Natural killer cell treated with Interleukin-12 subunit alpha and Interleukin-12 subunit beta and Interleukin-15 and Interleukin-18, amount 100 ng/mL, for 72 hours (primary cell): ENCODE measurements around the gene RBM34. TPM values are rescaled to one million over a fixed set of nuclear protein-coding genes. Genes with fewer than 3 reads are reported as not detected.
A peak's percentile ranks its signal among the peaks of the same experiment; 100 is the strongest.
"Not testable (repeated sequence)": the region's sequence is repeated elsewhere in the genome, so short reads cannot be mapped to it uniquely, and the experiment has no call there.

Experiments
- ATAC-seq, 2 donors: fragments of 150-1000 bp; cut with Tn5 transposase in 1 of 2; sonication (Bioruptor Pico), chemical (Tn5 transposase) in 1 of 2; 2 replicates each; pipeline ENCODE4 v1.10.0; 2021
- DNase-seq: peaks from one replicate; pipeline ENCODE4 v3.0.0; 2022; ENCODE audit warnings: low spot score
- H3K27ac Mint-ChIP-seq, 2 donors: 1 replicate in 1 of 2; 2 replicates in 1 of 2; pipeline ENCODE4 v1.8.0; 2022; ENCODE audit warnings: mixed read lengths in 2 of 2, mild to moderate bottlenecking in 1 of 2, moderate library complexity in 1 of 2
- H3K27me3 Mint-ChIP-seq, 2 donors: 1 replicate in 1 of 2; 2 replicates in 1 of 2; pipeline ENCODE4 v1.8.0; 2022; ENCODE audit warnings: mixed read lengths in 2 of 2
- H3K36me3 Mint-ChIP-seq: one replicate; pipeline ENCODE4 v1.8.0; 2022; ENCODE audit warnings: mixed read lengths
- H3K4me1 Mint-ChIP-seq, 2 donors: 1 replicate in 1 of 2; 2 replicates in 1 of 2; pipeline ENCODE4 v1.8.0; 2022; ENCODE audit warnings: low read depth in 2 of 2, mixed read lengths in 2 of 2, mild to moderate bottlenecking in 1 of 2
- H3K4me3 Mint-ChIP-seq: one replicate; pipeline ENCODE4 v1.8.0; 2022; ENCODE audit warnings: mixed read lengths
- H3K9me3 Mint-ChIP-seq: 2 replicates; pipeline ENCODE4 v1.8.0; 2022; ENCODE audit warnings: mixed read lengths
- total RNA-seq, 2 donors: library from RNA; stranded (reverse); gene quantifications; one replicate each; pipeline ENCODE4 v1.2.3, GENCODE V29; 2022

RBM34 gene
- total RNA-seq, 2 donors from 2014 or later, result 104 to 132 TPM

DNA sequence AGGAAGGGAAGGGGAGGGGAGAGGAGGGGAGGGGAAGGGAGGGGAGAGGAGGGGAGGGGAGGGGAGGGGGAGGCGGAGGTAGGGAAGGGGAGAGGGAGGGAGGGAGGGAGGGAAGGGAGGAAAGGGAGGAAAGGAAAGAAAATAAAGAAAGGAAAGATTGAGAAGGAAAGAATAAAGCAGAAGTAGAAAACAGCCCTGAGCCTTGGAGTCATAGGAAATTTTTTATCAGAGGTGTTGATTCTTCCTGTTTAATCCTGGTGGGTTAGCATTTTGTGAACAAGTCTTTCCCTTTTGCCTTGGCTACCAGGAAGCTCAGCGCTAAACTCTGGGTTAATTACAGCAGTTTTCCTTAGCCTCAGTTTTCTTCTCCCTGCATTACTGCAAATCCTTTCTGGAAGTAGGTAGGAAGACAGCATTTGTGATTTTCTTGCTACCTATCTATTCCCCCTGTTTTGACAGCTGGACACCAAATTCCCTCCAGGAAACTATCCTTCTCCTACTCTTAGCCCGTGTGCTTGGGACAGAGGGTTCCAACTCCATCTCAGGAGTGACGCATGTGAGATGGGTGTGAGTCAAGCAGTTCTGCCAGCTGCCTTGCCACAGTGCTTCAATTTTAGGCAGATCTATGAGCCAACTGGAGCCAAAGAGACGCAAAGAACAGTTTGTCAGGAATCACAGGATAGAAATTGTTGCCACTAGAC lies 59.3 kb downstream of the RBM34 start:
- no peaks in the 10 kb centered on the region for H3K9me3 Mint-ChIP-seq
- H3K27me3 Mint-ChIP-seq, result peaks cover 0 to 9% of the 10 kb centered on the region in 2 donors
- DNase-seq (no peak), ATAC-seq (no peak)
- H3K4me1 Mint-ChIP-seq, result peaks cover 21 to 26% of the 10 kb centered on the region in 2 donors
- H3K4me3 Mint-ChIP-seq, result no peak overlapping the region
- H3K36me3 Mint-ChIP-seq, result no peaks in the 10 kb centered on the region
- H3K27ac Mint-ChIP-seq, result no peak overlapping the region

DNA sequence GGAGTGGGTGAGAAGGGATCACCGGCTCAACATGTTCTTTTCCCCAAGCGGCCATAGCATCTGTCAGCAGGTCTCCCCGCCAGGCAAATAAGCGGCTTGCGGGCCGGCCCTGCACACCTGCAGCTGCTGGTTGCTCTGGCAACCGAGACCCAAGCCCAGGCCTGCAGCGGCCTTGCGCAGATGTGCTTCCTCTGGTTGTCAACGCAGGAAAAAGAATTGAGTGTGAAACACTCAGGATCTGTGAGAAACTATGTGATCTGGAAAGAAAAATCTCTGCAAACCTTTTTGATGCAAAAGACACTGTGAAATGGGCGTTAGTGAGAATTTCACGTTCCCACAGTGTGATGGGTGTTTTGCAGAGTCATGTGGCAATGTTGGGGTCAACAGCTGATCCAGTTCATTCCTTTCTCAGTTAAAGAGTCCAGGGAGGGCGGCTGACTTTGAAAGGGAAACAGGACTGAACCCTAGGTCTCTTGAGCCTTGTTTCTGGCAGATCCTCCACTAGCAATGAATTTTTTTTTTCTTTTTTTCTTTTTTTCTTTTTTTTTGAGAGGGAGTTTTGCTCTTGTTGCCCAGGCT lies 60.8 kb downstream of the RBM34 start:
- ATAC-seq (no peak), DNase-seq (no peak)
- no peaks in the 10 kb centered on the region for H3K36me3 Mint-ChIP-seq
- no peak overlapping the region for H3K27ac Mint-ChIP-seq
- no peak overlapping the region for H3K4me3 Mint-ChIP-seq
- H3K4me1 Mint-ChIP-seq, result peaks cover 17 to 26% of the 10 kb centered on the region in 2 donors
- H3K9me3 Mint-ChIP-seq, result no peaks in the 10 kb centered on the region
- peaks cover 7 to 12% of the 10 kb centered on the region in 2 donors for H3K27me3 Mint-ChIP-seq

DNA sequence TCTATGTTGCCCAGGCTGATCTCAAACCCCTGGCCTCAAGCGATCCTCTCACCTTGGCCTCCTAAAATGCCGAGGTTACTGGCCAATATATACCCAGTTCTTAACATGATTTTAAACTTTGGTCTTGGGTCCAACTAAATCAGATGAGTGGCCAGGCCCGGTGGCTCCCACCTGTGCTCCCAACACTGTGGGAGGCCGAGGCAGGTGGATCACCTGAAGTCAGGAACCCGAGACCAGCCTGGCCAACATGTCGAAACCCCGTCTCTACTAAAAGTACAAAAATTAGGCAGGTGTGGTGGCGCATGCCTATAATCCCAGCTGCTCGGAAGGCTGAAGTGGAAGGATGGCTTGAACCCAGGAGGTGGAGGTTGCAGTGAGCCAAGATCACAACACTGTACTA lies 62.1 kb downstream of the RBM34 start:
- Mint-ChIP-seq H3K9me3 (no peaks in the 10 kb centered on the region), H3K27ac (no peak overlapping the region), H3K4me3 (no peak overlapping the region), H3K27me3 (peaks cover 7 to 12% of the 10 kb centered on the region in 2 donors), H3K36me3 (no peaks in the 10 kb centered on the region), H3K4me1 (peaks cover 5 to 15% of the 10 kb centered on the region in 2 donors)
- ATAC-seq (no peak), DNase-seq (no peak)

DNA sequence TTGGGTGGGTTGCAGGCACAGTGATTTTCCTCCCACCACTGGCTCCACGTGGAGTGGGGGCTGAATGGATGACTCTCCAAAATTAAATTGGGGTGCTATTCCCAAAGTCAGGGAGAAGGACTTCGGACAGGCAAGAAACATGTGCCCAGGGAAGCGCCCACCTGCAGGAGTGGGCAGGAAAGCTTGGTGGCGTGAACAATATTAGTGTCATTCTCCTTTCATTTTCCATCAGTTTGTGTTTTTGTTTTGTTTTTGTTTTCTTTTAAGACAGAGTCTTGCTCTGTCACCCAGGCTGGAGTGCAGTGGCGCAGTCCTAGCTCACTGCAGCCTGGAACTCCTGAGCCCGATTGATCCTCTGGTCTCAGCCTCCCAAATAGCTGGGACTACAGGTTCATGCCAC lies 62.5 kb downstream of the RBM34 start:
- Mint-ChIP-seq H3K36me3 (no peaks in the 10 kb centered on the region), H3K4me3 (no peak overlapping the region), H3K27me3 (peaks cover 7 to 9% of the 10 kb centered on the region in 2 donors), H3K27ac (peak overlapping the region in 1 of 2 donors; percentile 35), H3K9me3 (no peaks in the 10 kb centered on the region), H3K4me1 (peaks cover 5 to 16% of the 10 kb centered on the region in 2 donors)
- DNase-seq (no peak), ATAC-seq (no peak)

DNA sequence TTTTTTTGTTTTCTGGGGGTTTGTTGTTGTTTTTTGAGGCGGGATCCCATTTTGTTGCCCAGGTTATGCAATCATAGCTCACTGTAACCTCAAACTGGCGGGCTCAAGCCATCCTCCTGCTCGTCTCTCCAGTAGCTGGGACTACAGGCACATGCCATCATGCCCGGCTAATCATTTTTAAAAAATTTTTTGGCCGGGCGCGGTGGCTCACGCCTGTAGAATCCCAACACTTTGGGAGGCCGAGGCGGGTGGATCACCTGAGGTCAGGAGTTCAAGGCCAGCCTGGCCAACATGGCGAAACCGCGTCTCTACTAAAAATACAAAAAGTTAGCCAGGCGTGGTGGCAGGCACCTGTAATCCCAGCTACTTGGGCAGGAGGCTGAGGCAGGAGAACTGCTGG lies 63.5 kb downstream of the RBM34 start:
- DNase-seq, H3K4me3 Mint-ChIP-seq, H3K27ac Mint-ChIP-seq, ATAC-seq, H3K27me3 Mint-ChIP-seq, H3K9me3 Mint-ChIP-seq, H3K36me3 Mint-ChIP-seq: not testable (repeated sequence)
- peaks cover 6 to 17% of the 10 kb centered on the region in 2 donors for H3K4me1 Mint-ChIP-seq

DNA sequence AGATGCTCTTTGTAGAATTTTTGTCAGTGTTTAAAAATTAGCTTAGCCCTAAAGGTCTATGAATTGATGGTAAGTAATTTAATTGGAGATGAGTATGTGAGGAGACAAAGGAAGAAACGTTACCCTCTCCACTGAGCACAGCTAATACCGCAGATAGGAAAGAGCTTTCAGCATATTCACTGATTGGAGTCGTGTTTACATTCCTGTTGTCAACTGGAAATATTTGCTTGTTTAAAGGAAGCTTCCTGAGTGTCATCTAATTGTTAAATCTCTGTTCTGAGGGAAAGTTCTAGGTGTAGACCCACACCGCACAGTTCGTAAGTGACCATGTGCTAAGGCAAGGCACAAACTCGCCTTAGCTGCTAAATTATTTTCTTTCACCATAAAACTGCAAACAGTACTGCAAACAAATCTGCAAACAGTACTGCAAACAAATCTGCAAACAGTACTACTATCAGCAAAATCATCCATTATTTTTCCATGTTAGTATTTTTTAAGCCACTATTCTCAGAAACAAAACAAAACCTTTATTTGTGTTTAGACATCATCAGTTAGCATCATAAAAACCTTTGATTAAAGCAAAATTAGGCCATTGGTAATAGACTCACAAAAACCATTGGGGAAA lies 65.0 kb downstream of the RBM34 start:
- Mint-ChIP-seq H3K36me3 (no peaks in the 10 kb centered on the region), H3K27ac (no peak overlapping the region)
- no peak for ATAC-seq

DNA sequence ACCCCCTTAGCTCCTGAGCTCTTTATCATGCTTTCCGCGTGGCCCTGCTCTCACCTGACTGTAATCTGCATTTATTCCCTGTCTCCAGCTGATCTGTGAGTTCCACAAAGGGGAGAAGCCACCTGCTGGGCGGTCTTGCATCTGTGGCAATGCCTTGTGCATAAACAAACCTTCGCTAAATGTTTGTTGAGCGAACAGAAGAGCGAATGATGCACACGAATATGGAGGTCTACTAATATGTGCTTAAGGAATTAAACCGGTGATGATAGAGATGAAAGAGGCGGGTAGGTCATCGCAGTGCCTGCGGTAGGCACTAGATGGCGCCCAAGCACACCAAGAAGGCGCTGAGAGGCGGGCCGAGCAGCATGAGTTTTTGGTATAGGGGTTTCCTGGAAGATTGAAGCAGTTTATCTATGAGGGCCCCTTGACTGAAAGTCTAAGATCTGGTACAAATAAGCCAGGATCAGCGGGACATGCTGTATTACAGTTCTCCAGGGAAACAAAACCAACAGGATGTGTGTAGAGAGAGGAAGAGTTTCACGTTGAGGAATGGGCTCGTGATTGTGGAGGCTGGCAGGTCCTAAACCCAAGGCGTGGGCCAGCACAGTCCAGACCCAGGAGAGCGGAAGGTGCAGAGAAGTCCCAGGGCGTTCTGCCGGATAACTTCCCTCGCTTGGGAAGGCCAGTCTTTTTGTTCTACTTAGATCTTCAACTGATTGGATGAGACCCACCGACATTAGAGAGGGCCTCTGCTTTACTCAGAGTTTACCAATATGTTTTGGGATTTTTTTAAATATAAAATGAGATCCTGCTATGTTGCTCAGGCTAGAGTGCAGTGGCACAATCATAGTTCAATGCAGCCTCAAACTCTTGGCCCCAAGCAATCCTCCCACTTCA lies 67.1 kb downstream of the RBM34 start:
- H3K4me3 Mint-ChIP-seq, result no peak overlapping the region
- peaks cover 2 to 7% of the 10 kb centered on the region in 2 donors for H3K27me3 Mint-ChIP-seq
- DNase-seq, result peak; percentile 82
- peak; percentile 88 for ATAC-seq
- H3K4me1 Mint-ChIP-seq, result peaks cover 6 to 21% of the 10 kb centered on the region in 2 donors
- H3K9me3 Mint-ChIP-seq, result no peaks in the 10 kb centered on the region
- no peaks in the 10 kb centered on the region for H3K36me3 Mint-ChIP-seq
- peak overlapping the region; percentile 1 to 56 for H3K27ac Mint-ChIP-seq

More for the DNA sequence above, 65.0 kb downstream of the RBM34 start:
- Mint-ChIP-seq H3K9me3 (no peaks in the 10 kb centered on the region), H3K4me1 (peaks cover 6 to 13% of the 10 kb centered on the region in 2 donors), H3K4me3 (no peak overlapping the region), H3K27me3 (peaks cover 4 to 7% of the 10 kb centered on the region in 2 donors)
- no peak for DNase-seq

DNA sequence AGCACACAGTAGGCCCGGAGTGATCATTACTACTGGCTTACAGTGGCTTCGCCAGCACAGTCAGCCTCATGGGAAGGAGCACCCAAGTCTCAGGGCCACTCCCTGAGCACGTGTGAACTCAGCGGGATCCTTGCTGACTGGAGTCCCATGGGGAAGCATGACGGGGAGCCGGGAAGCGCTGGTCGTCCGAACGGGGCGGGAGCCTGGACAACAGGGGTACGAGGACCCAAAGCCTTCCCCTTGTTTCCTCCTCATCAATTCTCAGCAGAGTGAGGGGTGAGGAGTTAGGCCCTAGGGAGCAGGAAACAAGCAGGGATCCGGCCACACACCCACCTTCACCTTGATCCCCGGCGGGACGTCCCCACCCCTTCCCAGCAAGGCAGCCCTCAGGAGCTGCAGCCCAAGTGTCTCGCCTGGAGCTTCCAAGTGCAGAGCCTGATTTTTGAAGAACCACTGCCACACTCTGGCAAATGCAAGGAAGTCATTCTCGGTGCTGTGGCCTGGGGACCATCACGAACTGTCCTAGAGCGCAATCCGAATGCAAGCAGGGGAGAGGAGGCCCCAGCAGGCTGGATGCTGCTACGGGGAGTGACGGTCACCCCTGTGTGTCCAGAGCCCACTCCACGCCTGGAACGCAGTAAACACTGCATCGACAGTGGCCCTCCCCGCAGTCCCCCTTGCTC lies 67.9 kb downstream of the RBM34 start:
- Mint-ChIP-seq H3K27ac (peak overlapping the region in 1 of 2 donors; percentile 56), H3K4me3 (no peak overlapping the region), H3K27me3 (peaks cover 2 to 7% of the 10 kb centered on the region in 2 donors), H3K9me3 (no peaks in the 10 kb centered on the region), H3K4me1 (peaks cover 6 to 21% of the 10 kb centered on the region in 2 donors), H3K36me3 (no peaks in the 10 kb centered on the region)
- ATAC-seq (peak; percentile 35 to 40), DNase-seq (no peak)

DNA sequence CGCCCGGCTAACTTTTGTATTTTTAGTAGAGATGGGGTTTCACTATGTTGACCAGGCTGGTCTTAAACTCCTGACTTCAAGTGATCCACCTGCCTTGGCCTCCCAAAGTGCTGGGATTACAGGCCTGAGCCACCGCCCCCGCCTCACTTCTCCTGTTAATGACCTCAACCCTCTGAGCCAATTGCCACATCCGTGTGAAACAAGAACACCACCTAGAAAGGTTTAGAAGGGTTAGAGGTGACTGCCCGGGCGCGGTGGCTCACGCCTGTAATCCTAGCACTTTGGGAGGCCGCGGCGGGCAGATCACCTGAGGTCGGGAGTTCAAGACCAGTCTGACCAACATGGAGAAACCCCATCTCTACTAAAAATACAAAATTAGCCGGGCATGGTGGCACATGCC lies 68.6 kb downstream of the RBM34 start:
- not testable (repeated sequence) for H3K4me3 Mint-ChIP-seq, H3K27ac Mint-ChIP-seq

DNA sequence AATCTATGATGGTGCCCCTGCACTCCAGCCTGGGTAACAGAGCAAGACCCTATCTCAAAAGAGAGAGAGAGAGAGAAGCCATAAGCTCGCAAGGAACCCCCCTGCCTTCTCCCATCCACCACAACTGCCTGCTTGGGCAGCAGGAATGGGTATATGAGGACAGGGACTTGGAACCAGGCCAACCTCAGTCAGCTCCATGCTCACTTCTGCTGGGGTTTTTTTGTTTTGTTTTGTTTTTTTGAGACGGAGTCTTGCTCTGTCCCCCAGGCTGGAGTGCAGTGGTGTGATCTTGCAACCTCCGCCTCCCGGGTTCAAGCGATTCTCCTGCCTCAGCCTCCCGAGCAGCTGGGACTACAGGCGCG lies 69.0 kb downstream of the RBM34 start:
- not testable (repeated sequence) for H3K27me3 Mint-ChIP-seq, H3K36me3 Mint-ChIP-seq, DNase-seq, ATAC-seq, H3K4me3 Mint-ChIP-seq, H3K9me3 Mint-ChIP-seq, H3K27ac Mint-ChIP-seq
- H3K4me1 Mint-ChIP-seq, result peaks cover 6 to 23% of the 10 kb centered on the region in 2 donors

More for the DNA sequence above, 68.6 kb downstream of the RBM34 start:
- peaks cover 6 to 23% of the 10 kb centered on the region in 2 donors for H3K4me1 Mint-ChIP-seq
- DNase-seq, ATAC-seq, H3K9me3 Mint-ChIP-seq, H3K36me3 Mint-ChIP-seq, H3K27me3 Mint-ChIP-seq: not testable (repeated sequence)

DNA sequence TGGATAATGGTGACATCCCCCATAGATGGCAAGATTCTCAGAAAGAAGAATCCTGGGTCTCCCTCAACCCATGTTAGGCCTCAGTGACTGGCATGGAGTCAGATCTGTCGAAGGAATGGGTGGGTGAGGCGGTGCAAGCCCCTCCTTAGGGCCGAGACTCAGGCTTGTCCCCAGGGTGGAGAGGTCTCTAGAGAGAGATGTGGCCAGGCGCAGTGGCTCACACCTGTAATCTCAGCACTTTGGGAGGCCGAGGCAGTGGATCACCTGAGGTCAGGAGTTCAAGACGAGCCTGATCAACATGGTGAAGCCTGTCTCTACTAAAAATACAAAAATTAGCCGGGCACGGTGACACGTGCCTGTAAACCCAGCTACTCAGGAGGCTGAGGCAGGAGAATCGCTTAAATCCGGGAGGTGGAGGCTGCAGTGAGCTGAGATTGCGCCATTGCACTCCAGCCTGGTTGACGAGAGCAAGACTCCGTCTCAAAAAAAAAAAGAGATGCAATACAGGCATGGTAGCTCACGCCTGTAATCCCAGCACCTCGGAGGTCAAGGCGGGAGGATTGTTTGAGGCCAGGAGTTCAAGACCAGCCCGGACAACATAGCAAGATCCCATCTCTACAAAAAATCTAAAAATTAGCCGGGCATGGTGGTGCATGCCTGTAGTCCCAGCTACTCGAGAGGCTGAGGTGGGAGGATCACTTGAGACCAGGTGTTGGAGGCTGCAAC lies 69.6 kb downstream of the RBM34 start:
- H3K4me1 Mint-ChIP-seq, result peaks cover 6 to 23% of the 10 kb centered on the region in 2 donors
- not testable (repeated sequence) for ATAC-seq, DNase-seq, H3K9me3 Mint-ChIP-seq, H3K27ac Mint-ChIP-seq, H3K36me3 Mint-ChIP-seq, H3K4me3 Mint-ChIP-seq, H3K27me3 Mint-ChIP-seq

DNA sequence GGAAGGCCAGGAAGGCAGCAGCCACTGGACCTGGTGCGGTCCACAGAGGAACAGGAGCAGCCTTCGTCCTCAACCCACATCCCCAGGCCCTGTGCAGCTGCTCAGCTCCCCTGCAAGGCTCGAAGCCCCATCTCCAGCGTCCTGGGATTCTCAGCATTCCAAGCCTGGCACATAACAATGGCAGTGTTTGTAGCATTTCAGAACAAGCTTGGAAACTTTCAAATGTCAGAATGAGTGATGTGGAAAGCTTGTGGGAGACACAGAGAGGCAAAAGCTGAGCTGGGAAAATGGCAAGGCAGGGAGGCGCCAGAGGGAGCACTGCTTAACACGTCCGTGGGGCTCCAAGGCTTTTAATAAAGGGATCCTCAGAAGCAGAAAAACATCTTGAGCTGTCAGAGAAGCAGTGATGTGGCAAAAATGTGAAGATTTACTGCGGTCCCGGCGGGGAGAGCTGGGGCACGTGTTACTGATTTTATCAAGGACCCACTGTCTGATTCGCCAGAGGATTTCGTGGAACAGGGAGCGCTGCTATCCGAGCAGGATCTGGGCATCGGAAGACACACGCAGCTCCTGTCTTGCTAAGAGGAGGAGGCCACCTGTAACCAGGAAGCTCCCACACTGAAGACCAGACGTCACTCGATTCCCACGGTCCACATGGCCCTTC lies 70.5 kb downstream of the RBM34 start:
- Mint-ChIP-seq H3K27me3 (peaks cover 0 to under 1% of the 10 kb centered on the region in 2 donors), H3K27ac (peak overlapping the region in 1 of 2 donors; percentile 80), H3K9me3 (no peaks in the 10 kb centered on the region), H3K36me3 (no peaks in the 10 kb centered on the region), H3K4me1 (peaks cover 6 to 23% of the 10 kb centered on the region in 2 donors), H3K4me3 (no peak overlapping the region)
- ATAC-seq, result no peak
- DNase-seq, result no peak
